Endothelial cell of umbilical vein (primary cell): ENCODE results near the gene ARID2. TPM values are rescaled to one million over a fixed set of nuclear protein-coding genes. Genes with fewer than 3 reads are reported as not detected.

Experiments
- BruUV-seq: library from RNA; stranded (reverse); fragments of 400-500 nt; replicated peaks from 2 replicates; lab custom pipeline; 2021; lab: Mats Ljungman, UMichigan
- CTCF ChIA-PET: fragments of 300-600, 350-600 bp; sonication (Branson Sonifier 250); formaldehyde crosslinking; loops from one replicate; lab custom pipeline; 2021; ENCODE audit warnings: antibody characterized with exemption, inconsistent platforms; lab: Charles Lee
- POLR2A ChIA-PET: fragments of 300-600, 350-600 bp; sonication (Branson Sonifier 250); formaldehyde crosslinking; loops from one replicate; lab custom pipeline; 2021; ENCODE audit warnings: antibody characterized with exemption, inconsistent platforms; lab: Charles Lee
- DNase-seq: peaks from one replicate; pipeline ENCODE4 v3.0.0-alpha.2; 2011; ENCODE audit warnings: low read depth, low spot score
- FAIRE-seq: peaks from 2 replicates; lab custom pipeline; 2011; peaks lifted over from hg19 to GRCh38; lab: Jason Lieb, UNC
- H2AFZ ChIP-seq: 2 replicates; pipeline ENCODE4 v1.6.0; 2012; ENCODE audit warnings: low read depth, low read length, control low read depth, inconsistent platforms
- H3K27ac ChIP-seq: 2 replicates; pipeline ENCODE4 v1.5.1; 2011; ENCODE audit warnings: low read depth, mild to moderate bottlenecking, control low read depth, low read length, moderate library complexity; ENCODE audit not compliant: insufficient read depth
- H3K27me3 ChIP-seq, 2 experiments: 2 replicates each; pipeline versions ENCODE4 v1.6.0 to v1.6.1; 2011; ENCODE audit warnings: low read length in 2 of 2, mixed read lengths in 1 of 2; ENCODE audit not compliant: control insufficient read depth in 2 of 2, insufficient read depth in 2 of 2
- H3K36me3 ChIP-seq, 2 experiments: 2 replicates in 1 of 2; 3 replicates in 1 of 2; pipeline ENCODE4 v1.5.1; 2011; ENCODE audit warnings: low read length in 2 of 2, mild to moderate bottlenecking in 1 of 2, moderate library complexity in 1 of 2; ENCODE audit not compliant: control insufficient read depth in 2 of 2, insufficient read depth in 2 of 2; ENCODE audit errors: extremely low read depth in 1 of 2
- H3K4me1 ChIP-seq: 3 replicates; pipeline ENCODE4 v1.5.1; 2011; ENCODE audit warnings: mild to moderate bottlenecking, low read length; ENCODE audit not compliant: control insufficient read depth, insufficient read depth; ENCODE audit errors: extremely low read depth
- H3K4me2 ChIP-seq: 2 replicates; pipeline ENCODE4 v1.6.1; 2011; ENCODE audit warnings: low read length, control low read depth, mixed read lengths; ENCODE audit not compliant: insufficient read depth
- H3K4me3 ChIP-seq, 3 experiments: fragments of 200-600 bp in 1 of 3; sonication (generic), shearing (Covaris generic) in 1 of 3; replicated peaks in 1 of 3; 2 replicates each; pipeline ENCODE4 v1.5.1; 2011 to 2016; ENCODE audit warnings: control low read depth in 3 of 3, low read length in 3 of 3, mild to moderate bottlenecking in 2 of 3, inconsistent platforms in 1 of 3, low read depth in 1 of 3, moderate library complexity in 1 of 3; ENCODE audit not compliant: insufficient read depth in 1 of 3
- H3K79me2 ChIP-seq: 2 replicates; pipeline ENCODE4 v1.6.0; 2012; ENCODE audit warnings: low read length, inconsistent platforms; ENCODE audit not compliant: control insufficient read depth, insufficient read depth
- H3K9ac ChIP-seq: replicated peaks from 2 replicates; pipeline ENCODE3; 2011; ENCODE audit warnings: low read length, control low read depth; ENCODE audit not compliant: insufficient read depth; ENCODE audit errors: extremely low read depth
- H3K9me1 ChIP-seq: replicated peaks from 3 replicates; pipeline ENCODE4 v1.6.0; 2011; ENCODE audit warnings: mild to moderate bottlenecking, low read length; ENCODE audit not compliant: control insufficient read depth, insufficient read depth; ENCODE audit errors: extremely low read depth
- H3K9me3 ChIP-seq: replicated peaks from 2 replicates; pipeline ENCODE4 v1.5.1; 2012; ENCODE audit warnings: low read length, inconsistent platforms; ENCODE audit not compliant: control insufficient read depth, insufficient read depth
- H4K20me1 ChIP-seq: replicated peaks from 2 replicates; pipeline ENCODE3; 2011; ENCODE audit warnings: mild to moderate bottlenecking, low read length; ENCODE audit not compliant: control insufficient read depth, insufficient read depth; ENCODE audit errors: extremely low read depth
- CTCF ChIP-seq, 2 donors: IDR thresholded peaks; 1 replicate in 1 of 2; 2 replicates in 1 of 2; pipeline ENCODE4 v1.5.1; 2011; ENCODE audit warnings: low read length in 2 of 2, mild to moderate bottlenecking in 2 of 2, moderate library complexity in 2 of 2, control low read depth in 1 of 2, inconsistent platforms in 1 of 2, low read depth in 1 of 2; ENCODE audit not compliant: insufficient read depth in 1 of 2; ENCODE audit errors: extremely low read depth in 1 of 2
- EZH2 ChIP-seq: IDR thresholded peaks from 2 replicates; pipeline ENCODE4 v1.6.1; 2012; ENCODE audit warnings: borderline replicate concordance, low read depth, mild to moderate bottlenecking, moderate library complexity, low read length, inconsistent platforms; ENCODE audit not compliant: severe bottlenecking
- FOS ChIP-seq: IDR thresholded peaks from 2 replicates; pipeline ENCODE4 v1.6.1; 2011; ENCODE audit warnings: mild to moderate bottlenecking, low read length, moderate library complexity, borderline replicate concordance; ENCODE audit not compliant: insufficient read depth
- GATA2 ChIP-seq: IDR thresholded peaks from 2 replicates; pipeline ENCODE4 v1.7.0; 2011; ENCODE audit warnings: low read depth, mild to moderate bottlenecking, moderate library complexity, mixed read lengths, low read length; ENCODE audit not compliant: insufficient read length, insufficient read depth
- JUN ChIP-seq: IDR thresholded peaks from 2 replicates; pipeline ENCODE4 v1.6.1; 2011; ENCODE audit warnings: borderline replicate concordance, low read depth; ENCODE audit not compliant: insufficient read length, insufficient read depth
- MAX ChIP-seq: IDR thresholded peaks from 2 replicates; pipeline ENCODE4 v1.6.1; 2011; ENCODE audit not compliant: insufficient read depth, insufficient read length
- MYC ChIP-seq: IDR thresholded peaks from one replicate; pipeline ENCODE4 v1.6.1; 2011; ENCODE audit warnings: mild to moderate bottlenecking, low read depth, low read length
- POLR2A ChIP-seq: IDR thresholded peaks from 2 replicates; pipeline ENCODE4 v1.6.1; 2012; ENCODE audit warnings: low read depth, mild to moderate bottlenecking, control low read depth, low read length
- POLR2AphosphoS5 ChIP-seq: IDR thresholded peaks from 2 replicates; pipeline ENCODE4 v1.6.1; 2012; ENCODE audit warnings: low read depth, mild to moderate bottlenecking, control low read depth, low read length, moderate library complexity; ENCODE audit not compliant: insufficient read depth
- dilution Hi-C: fragments of 300-500 bp; cut with MboI; formaldehyde crosslinking; loops from one replicate; pipeline ENCODE4 v1.15.0; 2019; ENCODE audit warnings: low sequenced_read_pairs; ENCODE audit not compliant: extremely low pct_ligation_motif_present
- intact Hi-C: fragments of 100-400 bp; cut with micrococcal nuclease; formaldehyde crosslinking; loops from one replicate; pipeline ENCODE4 v1.10.0; 2022
- polyA plus RNA-seq, 4 experiments: library from polyadenylated mRNA; depleted of rRNA in 3 of 4; stranded (reverse) in 3 of 4; unstranded in 1 of 4; fragments of >200 nt; gene quantifications; 2 replicates each; pipeline versions ENCODE4 v1.2.1 to v1.2.3, GENCODE V29; 2011 to 2012; ENCODE audit warnings: missing spikeins in 1 of 4
- total RNA-seq: library from RNA; stranded (reverse); gene quantifications from 2 replicates; pipeline ENCODE4 v1.2.3, GENCODE V29; 2021

Gene ARID2
- total and polyA plus RNA-seq, 2 donors (not counting 3 experiments of a cell fraction or from before 2014, with no cell fraction given), result 10.8 to 26.7 TPM

GRCh38 chr12:45839917-45840316, 110.4 kb downstream of the ARID2 start:
- H3K4me1 ChIP-seq, result no peaks in the 10 kb centered on the region
- no peak for TF ChIP-seq JUN
- TF ChIP-seq MYC, result no peak
- TF ChIP-seq CTCF (IDR thresholded peaks at IDR 0.05; ENCODE audit: extremely low read depth in 1 of 2, insufficient read depth in 1 of 2, low read depth in 1 of 2, low read length in 2 of 2), result no peak
- no peak for TF ChIP-seq FOS
- TF ChIP-seq POLR2AphosphoS5, result no peak
- TF ChIP-seq MAX, result no peak
- no peak for TF ChIP-seq EZH2
- no peak for TF ChIP-seq GATA2
- no peak for TF ChIP-seq POLR2A
- H4K20me1 ChIP-seq, result no peaks in the 10 kb centered on the region
- CTCF ChIA-PET, result interaction anchor here (1.3 to 2.8 kb wide), 2 partner anchors 12 to 296 kb away, joined by 4 to 13 read pairs; no protein-coding TSS in a partner anchor
- no peaks in the 10 kb centered on the region for H3K27me3 ChIP-seq
- H3K9me3 ChIP-seq, result no peaks in the 10 kb centered on the region
- DNase-seq (no peak), FAIRE-seq (no peak)
- no peaks in the 10 kb centered on the region for H3K79me2 ChIP-seq
- no peak overlapping the region for H3K27ac ChIP-seq
- POLR2A ChIA-PET, result no interaction called here
- peaks cover 3 to 4% of the 10 kb centered on the region in 2 experiments for H3K36me3 ChIP-seq
- no peak overlapping the region for H2AFZ ChIP-seq
- H3K4me2 ChIP-seq, result no peak overlapping the region
- BruUV-seq, result no TSS peak
- dilution Hi-C loops, result no loop called here
- intact Hi-C loops, result no loop called here
- H3K9me1 ChIP-seq, result no peaks in the 10 kb centered on the region
- H3K4me3 ChIP-seq, result no peak overlapping the region
- no peak overlapping the region for H3K9ac ChIP-seq
